Measurements from ENCODE around the gene RNASE4.

DNA sequence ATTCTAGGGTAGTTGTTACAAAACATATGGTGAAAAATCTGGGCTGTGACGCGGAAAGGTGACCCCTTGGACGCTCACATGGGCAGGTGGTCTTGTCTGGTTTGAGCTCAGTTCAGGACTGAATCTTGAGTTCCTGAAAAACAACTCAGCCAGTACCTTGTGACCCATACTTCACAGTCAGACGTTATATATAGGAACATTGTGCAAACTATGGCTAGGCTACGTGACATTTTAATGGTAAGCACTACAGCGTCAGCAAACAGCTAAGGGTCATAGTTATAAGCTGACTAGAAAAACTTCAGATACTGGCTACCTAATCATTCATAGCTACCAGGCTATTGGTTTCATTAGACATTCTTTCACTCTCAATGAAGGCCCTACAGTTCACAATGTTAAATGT is 46.5 kb downstream of the RNASE4 start:
- no peak for TF ChIP-seq EZH2 (IDR thresholded peaks at IDR 0.05; ENCODE audit: insufficient read depth, low read length)
- TF ChIP-seq, protein P1, sequence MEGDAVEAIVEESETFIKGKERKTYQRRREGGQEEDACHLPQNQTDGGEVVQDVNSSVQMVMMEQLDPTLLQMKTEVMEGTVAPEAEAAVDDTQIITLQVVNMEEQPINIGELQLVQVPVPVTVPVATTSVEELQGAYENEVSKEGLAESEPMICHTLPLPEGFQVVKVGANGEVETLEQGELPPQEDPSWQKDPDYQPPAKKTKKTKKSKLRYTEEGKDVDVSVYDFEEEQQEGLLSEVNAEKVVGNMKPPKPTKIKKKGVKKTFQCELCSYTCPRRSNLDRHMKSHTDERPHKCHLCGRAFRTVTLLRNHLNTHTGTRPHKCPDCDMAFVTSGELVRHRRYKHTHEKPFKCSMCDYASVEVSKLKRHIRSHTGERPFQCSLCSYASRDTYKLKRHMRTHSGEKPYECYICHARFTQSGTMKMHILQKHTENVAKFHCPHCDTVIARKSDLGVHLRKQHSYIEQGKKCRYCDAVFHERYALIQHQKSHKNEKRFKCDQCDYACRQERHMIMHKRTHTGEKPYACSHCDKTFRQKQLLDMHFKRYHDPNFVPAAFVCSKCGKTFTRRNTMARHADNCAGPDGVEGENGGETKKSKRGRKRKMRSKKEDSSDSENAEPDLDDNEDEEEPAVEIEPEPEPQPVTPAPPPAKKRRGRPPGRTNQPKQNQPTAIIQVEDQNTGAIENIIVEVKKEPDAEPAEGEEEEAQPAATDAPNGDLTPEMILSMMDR (IDR thresholded peaks at IDR 0.05; ENCODE audit: insufficient read depth, low read depth, low read length), result no peak

Measured in astrocyte (in vitro differentiated cells and primary cell).